NOMO-1 treated with DMSO at 0.1 percent for 48 hours (cell line): ENCODE data around the gene ETF1.
A peak's percentile ranks its signal among the peaks of the same experiment; 100 is the strongest.

Experiments used
- DNase-seq: peaks from one replicate; lab custom pipeline; 2025; ENCODE audit not compliant: unreplicated experiment; lab: John Stamatoyannopoulos, UW

ETF1 gene

GRCh38 chr5:138529812-138530211, 13.2 kb downstream of the ETF1 start:
- no peak for DNase-seq

- no peak for DNase-seq
Observed at GRCh38 chr5:138528744-138529469, 14.1 kb downstream of the ETF1 start.

- no peak for DNase-seq
Observed at GRCh38 chr5:138528208-138528607, 14.8 kb downstream of the ETF1 start.

- no peak for DNase-seq
Observed at GRCh38 chr5:138527170-138527569, 15.9 kb downstream of the ETF1 start.

- no peak for DNase-seq
Observed at GRCh38 chr5:138523406-138523805, 19.6 kb downstream of the ETF1 start.

- no peak for DNase-seq
Observed at GRCh38 chr5:138520971-138521370, 22.1 kb downstream of the ETF1 start.

- DNase-seq = no peak
Observed at GRCh38 chr5:138517437-138517836, 25.6 kb downstream of the ETF1 start.

- no peak for DNase-seq
Observed at GRCh38 chr5:138515556-138516245, 27.3 kb downstream of the ETF1 start.

- DNase-seq = no peak
Observed at GRCh38 chr5:138514021-138514420, 29.0 kb downstream of the ETF1 start.

GRCh38 chr5:138508958-138509357, 34.1 kb downstream of the ETF1 start:
- no peak for DNase-seq

GRCh38 chr5:138507485-138507884, 35.6 kb downstream of the ETF1 start:
- peak; percentile 78 for DNase-seq

- no peak for DNase-seq
Observed at GRCh38 chr5:138506370-138507306, 36.4 kb downstream of the ETF1 start.

- no peak for DNase-seq
Observed at GRCh38 chr5:138504799-138505198, 38.2 kb downstream of the ETF1 start.

GRCh38 chr5:138503487-138504270, 39.4 kb downstream of the ETF1 start:
- DNase-seq = peak; percentile 63

GRCh38 chr5:138502521-138502920, 40.5 kb downstream of the ETF1 start:
- DNase-seq = no peak

- no peak for DNase-seq
Observed at GRCh38 chr5:138502121-138502520, 40.9 kb downstream of the ETF1 start.

- DNase-seq = no peak
Observed at GRCh38 chr5:138498376-138498775, 44.7 kb downstream of the ETF1 start.

GRCh38 chr5:138495351-138495750, 47.7 kb downstream of the ETF1 start:
- no peak for DNase-seq

GRCh38 chr5:138492560-138493045, 50.4 kb downstream of the ETF1 start:
- DNase-seq = no peak

GRCh38 chr5:138491669-138492559, 51.1 kb downstream of the ETF1 start:
- DNase-seq = peak; percentile 87
